ENCODE data around the gene CDK5RAP1. TPM values are rescaled to one million over a fixed set of nuclear protein-coding genes. Genes with fewer than 3 reads are reported as not detected.

The CDK5RAP1 gene
- total and polyA plus RNA-seq, 3 experiments from 2014 or later, result 33.5 to 46.4 (median 41.6) TPM

DNA sequence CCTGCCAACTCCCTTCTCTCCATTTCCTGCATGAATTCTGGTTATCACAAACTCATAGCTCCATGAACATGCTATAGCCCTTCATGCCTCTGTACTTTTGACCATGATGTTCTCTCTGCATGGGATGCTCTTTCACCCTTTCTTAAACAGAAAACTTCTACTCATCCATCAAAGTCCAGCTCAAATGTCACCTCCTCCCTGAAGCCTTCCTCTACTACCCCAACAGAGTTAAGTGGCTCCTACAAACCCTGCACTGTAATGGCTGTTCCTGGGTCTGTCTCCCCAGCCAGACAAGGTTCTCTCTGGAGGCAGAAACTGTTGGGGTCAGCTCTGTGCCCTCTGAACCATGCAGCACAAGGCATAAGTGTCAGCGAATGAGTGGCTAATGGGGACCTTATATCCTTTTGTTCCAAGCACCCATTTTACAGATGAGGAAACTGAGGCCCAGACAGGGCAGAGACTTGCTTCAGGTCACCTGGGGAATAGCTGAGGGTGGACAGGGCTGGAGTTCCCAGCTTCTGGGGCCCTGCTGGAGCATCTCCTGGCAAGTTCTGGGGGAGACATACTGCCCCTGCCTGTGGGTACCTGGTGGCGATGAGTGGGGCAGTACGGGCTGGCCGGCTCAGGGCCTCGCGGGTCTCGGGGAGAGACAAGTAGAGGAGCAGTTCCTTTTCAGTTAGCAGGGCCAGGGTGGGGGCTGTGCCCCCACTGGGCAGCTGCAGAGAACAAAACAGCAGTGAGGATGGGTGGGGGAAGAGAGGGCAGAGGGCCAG, 10.6 kb upstream of the CDK5RAP1 start:
- Histone ChIP-seq H3K36me3 (ENCODE audit: insufficient read depth, low read length) (peaks cover 4% of the 10 kb centered on the region), H3K4me1 (ENCODE audit: insufficient read depth, low read length) (no peaks in the 10 kb centered on the region), H3K9me3 (ENCODE audit: low read length) (no peaks in the 10 kb centered on the region), H3K4me3 (ENCODE audit: low read length) (no peak overlapping the region), H3K27ac (ENCODE audit: low read depth, low read length) (no peak overlapping the region), H3K27me3 (ENCODE audit: insufficient read depth, low read length, poor library complexity, severe bottlenecking) (no peaks in the 10 kb centered on the region)
- DNase-seq, result no peak
- peaks cover 0 to 51% (median 9%) of the 10 kb centered on the region in 3 donors for H3K36me3 Mint-ChIP-seq
- H3K4me1 Mint-ChIP-seq, result peaks cover 0 to 12% (median 0%) of the 10 kb centered on the region in 3 donors
- ChIA-PET POLR2A (no interaction called here), CTCF (no interaction called here)
- H3K9me3 Mint-ChIP-seq, result no peaks in the 10 kb centered on the region
- peak overlapping the region in 3 of 8 donors; percentile 17 to 89 (median 51) for H3K27ac Mint-ChIP-seq
- H3K4me3 Mint-ChIP-seq, result no peak overlapping the region
- H3K27me3 Mint-ChIP-seq, result no peaks in the 10 kb centered on the region

DNA sequence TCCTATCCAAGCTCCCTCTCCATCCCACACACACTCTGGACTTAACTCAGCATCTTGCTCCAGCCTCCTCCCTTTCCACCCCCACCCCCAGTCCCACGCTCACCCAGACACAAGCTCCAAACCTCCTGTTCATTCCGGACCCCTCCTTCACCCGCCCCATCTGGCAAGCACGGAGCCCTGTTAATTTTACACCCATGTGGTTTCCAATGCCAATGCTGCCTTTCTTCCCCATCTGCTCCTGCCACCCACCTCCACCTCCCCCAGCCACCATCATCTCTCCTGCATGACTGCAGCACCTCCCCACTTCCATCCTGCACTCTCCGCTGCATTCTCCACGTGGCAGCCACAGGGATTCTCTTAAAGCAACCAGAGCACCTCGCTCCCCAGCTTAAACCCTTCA, 9.9 kb upstream of the CDK5RAP1 start:
- H3K36me3 Mint-ChIP-seq, result peaks cover 0 to 52% (median 9%) of the 10 kb centered on the region in 3 donors
- no peaks in the 10 kb centered on the region for H3K4me1 ChIP-seq (ENCODE audit: insufficient read depth, low read length)
- H3K36me3 ChIP-seq (ENCODE audit: insufficient read depth, low read length), result peaks cover 4% of the 10 kb centered on the region
- no peaks in the 10 kb centered on the region for H3K27me3 Mint-ChIP-seq
- no peaks in the 10 kb centered on the region for H3K9me3 Mint-ChIP-seq
- no peak overlapping the region for H3K27ac ChIP-seq (ENCODE audit: low read depth, low read length)
- no peak overlapping the region for H3K4me3 ChIP-seq (ENCODE audit: low read length)
- H3K27ac Mint-ChIP-seq, result peak overlapping the region in 4 of 8 donors; percentile 17 to 51 (median 20)
- H3K4me1 Mint-ChIP-seq, result peaks cover 0 to 12% (median 0%) of the 10 kb centered on the region in 3 donors
- H3K27me3 ChIP-seq (ENCODE audit: insufficient read depth, low read length, poor library complexity, severe bottlenecking), result no peaks in the 10 kb centered on the region
- POLR2A ChIA-PET, result no interaction called here
- DNase-seq, result no peak
- CTCF ChIA-PET, result no interaction called here
- no peak overlapping the region for H3K4me3 Mint-ChIP-seq
- H3K9me3 ChIP-seq (ENCODE audit: low read length), result no peaks in the 10 kb centered on the region

DNA sequence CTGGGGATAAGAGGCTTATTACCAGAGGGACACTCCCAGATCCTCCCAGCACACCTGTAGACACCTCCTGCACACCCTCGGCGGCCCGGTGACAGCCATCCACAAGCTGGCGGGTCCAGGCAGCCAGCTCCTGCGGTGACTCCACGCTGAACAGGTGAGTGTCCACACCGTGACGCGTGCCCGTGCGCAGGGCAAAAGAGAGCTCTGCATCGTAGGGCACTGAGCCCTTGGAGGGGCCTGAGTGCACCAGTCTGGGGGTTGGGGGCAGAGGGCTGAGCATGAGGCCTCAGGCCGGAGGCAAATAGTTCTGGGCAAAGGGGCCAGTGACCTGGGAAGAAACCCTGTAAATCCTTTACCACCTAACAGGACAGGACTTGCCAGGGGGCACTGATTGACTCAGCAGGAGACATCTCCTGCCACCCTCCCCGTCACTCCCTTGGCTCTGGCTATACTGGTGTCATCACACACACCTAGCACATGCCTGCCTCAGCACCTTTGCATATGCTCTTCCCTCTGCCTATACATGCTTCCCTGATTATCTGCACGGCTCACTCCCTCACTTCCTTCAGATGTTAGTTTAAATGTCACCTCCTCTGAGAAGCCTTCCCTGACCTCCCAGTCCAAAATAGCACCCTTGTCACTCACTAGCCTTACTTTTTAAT, 8.9 kb upstream of the CDK5RAP1 start:
- no peaks in the 10 kb centered on the region for H3K27me3 ChIP-seq (ENCODE audit: insufficient read depth, low read length, poor library complexity, severe bottlenecking)
- Mint-ChIP-seq H3K27me3 (no peaks in the 10 kb centered on the region), H3K9me3 (no peaks in the 10 kb centered on the region), H3K36me3 (peaks cover 0 to 56% (median 9%) of the 10 kb centered on the region in 3 donors), H3K4me3 (peak overlapping the region in 1 of 7 donors; percentile 30), H3K27ac (peak overlapping the region in 4 of 8 donors; percentile 21 to 62 (median 24)), H3K4me1 (peaks cover 0 to 12% (median 0%) of the 10 kb centered on the region in 3 donors)
- ChIA-PET POLR2A (no interaction called here), CTCF (no interaction called here)
- DNase-seq, result no peak
- no peak overlapping the region for H3K4me3 ChIP-seq (ENCODE audit: low read length)
- H3K4me1 ChIP-seq (ENCODE audit: insufficient read depth, low read length), result no peaks in the 10 kb centered on the region
- H3K36me3 ChIP-seq (ENCODE audit: insufficient read depth, low read length), result peaks cover 4% of the 10 kb centered on the region
- no peak overlapping the region for H3K27ac ChIP-seq (ENCODE audit: low read depth, low read length)
- H3K9me3 ChIP-seq (ENCODE audit: low read length), result no peaks in the 10 kb centered on the region

DNA sequence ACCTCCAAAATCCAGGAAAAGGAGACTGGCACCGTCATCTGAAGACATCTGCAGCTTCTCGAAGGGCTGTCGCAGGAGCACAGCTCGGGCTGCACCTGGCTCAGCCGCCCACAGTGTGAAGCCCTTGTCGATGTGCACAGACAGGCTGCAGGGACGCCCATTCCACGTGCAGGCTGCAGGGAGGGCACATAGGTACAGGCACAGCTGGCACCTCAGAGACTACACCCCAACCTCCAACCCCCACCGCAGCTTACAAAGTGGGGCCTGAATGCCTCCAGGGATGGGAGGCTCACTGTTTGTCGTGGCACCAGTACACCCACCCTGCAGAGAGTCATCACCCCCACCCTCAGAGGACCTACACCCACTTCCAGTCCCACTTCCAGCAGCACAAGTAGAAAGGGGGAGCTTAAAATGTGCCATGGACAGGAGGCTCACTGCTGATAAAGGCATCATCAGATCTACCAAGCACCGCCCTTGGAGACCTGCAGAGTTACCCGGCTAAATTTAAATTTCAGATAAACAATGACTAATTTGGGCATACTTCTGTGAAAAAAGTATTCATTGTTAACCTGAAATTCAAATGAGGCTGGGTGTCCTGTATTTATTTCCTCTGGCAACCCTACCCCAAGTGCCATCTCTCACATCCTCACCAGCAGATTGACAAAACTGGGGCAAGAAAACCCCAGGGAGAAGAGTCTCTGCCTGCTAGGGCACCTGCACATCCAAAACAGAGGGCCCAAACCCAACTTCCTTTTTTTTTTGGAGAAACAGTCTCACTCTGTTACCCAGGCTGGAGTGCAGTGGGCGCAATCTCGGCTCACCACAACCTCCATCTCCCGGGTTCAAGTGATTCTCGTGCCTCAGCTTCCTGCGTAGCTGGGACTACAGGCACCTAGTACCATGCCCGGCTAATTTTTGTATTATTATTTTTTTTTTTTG, 7.7 kb upstream of the CDK5RAP1 start:
- H3K36me3 ChIP-seq (ENCODE audit: insufficient read depth, low read length), result peaks cover 4% of the 10 kb centered on the region
- peaks cover 0 to 56% (median 12%) of the 10 kb centered on the region in 3 donors for H3K36me3 Mint-ChIP-seq
- POLR2A ChIA-PET, result no interaction called here
- no peaks in the 10 kb centered on the region for H3K9me3 ChIP-seq (ENCODE audit: low read length)
- H3K27ac ChIP-seq (ENCODE audit: low read depth, low read length), result no peak overlapping the region
- H3K27me3 Mint-ChIP-seq, result no peaks in the 10 kb centered on the region
- H3K4me1 Mint-ChIP-seq, result peaks cover 4 to 14% (median 4%) of the 10 kb centered on the region in 3 donors
- no peaks in the 10 kb centered on the region for H3K4me1 ChIP-seq (ENCODE audit: insufficient read depth, low read length)
- DNase-seq, result peak in 1 of 5 donors; percentile 18
- H3K4me3 ChIP-seq (ENCODE audit: low read length), result no peak overlapping the region
- peak overlapping the region in 1 of 7 donors; percentile 15 for H3K4me3 Mint-ChIP-seq
- H3K27me3 ChIP-seq (ENCODE audit: insufficient read depth, low read length, poor library complexity, severe bottlenecking), result no peaks in the 10 kb centered on the region
- H3K9me3 Mint-ChIP-seq, result no peaks in the 10 kb centered on the region
- H3K27ac Mint-ChIP-seq, result peak overlapping the region in 7 of 8 donors; percentile 23 to 88 (median 74)
- CTCF ChIA-PET, result interaction anchor here (1.9 kb wide), 1 partner anchor 259 kb away, joined by 4 read pairs; no protein-coding TSS in a partner anchor

DNA sequence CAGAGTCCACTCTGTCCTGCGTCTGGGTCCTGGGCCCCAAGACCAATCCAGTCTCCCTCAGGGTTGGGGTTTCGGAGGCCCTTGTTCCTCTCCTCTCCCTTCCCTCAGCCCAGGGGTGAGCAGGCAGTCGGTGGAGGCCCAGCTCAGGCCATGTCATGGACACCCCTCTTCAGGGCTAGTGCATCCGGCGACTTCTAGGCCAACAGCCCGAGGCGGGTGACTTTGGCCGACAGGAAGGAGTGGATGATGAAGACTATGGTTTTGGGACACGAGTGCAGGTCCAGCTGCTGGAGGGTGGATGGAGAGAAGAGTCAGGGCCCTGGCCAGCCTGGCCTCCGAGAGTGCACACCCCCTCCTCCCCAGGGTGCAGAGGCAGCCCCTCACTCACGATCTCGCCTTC, 7.0 kb upstream of the CDK5RAP1 start:
- Mint-ChIP-seq H3K4me1 (peaks cover 8 to 17% (median 10%) of the 10 kb centered on the region in 3 donors), H3K9me3 (no peaks in the 10 kb centered on the region), H3K36me3 (peaks cover 0 to 55% (median 12%) of the 10 kb centered on the region in 3 donors), H3K4me3 (peak overlapping the region in 1 of 7 donors; percentile 15), H3K27ac (peak overlapping the region in 4 of 8 donors; percentile 47 to 88 (median 80)), H3K27me3 (no peaks in the 10 kb centered on the region)
- Histone ChIP-seq H3K4me1 (ENCODE audit: insufficient read depth, low read length) (no peaks in the 10 kb centered on the region), H3K9me3 (ENCODE audit: low read length) (no peaks in the 10 kb centered on the region), H3K27me3 (ENCODE audit: insufficient read depth, low read length, poor library complexity, severe bottlenecking) (no peaks in the 10 kb centered on the region), H3K36me3 (ENCODE audit: insufficient read depth, low read length) (peaks cover 4% of the 10 kb centered on the region), H3K27ac (ENCODE audit: low read depth, low read length) (no peak overlapping the region), H3K4me3 (ENCODE audit: low read length) (no peak overlapping the region)
- POLR2A ChIA-PET, result no interaction called here
- no peak for DNase-seq
- CTCF ChIA-PET, result interaction anchor here (1.9 kb wide), 1 partner anchor 260 kb away, joined by 4 read pairs; no protein-coding TSS in a partner anchor

DNA sequence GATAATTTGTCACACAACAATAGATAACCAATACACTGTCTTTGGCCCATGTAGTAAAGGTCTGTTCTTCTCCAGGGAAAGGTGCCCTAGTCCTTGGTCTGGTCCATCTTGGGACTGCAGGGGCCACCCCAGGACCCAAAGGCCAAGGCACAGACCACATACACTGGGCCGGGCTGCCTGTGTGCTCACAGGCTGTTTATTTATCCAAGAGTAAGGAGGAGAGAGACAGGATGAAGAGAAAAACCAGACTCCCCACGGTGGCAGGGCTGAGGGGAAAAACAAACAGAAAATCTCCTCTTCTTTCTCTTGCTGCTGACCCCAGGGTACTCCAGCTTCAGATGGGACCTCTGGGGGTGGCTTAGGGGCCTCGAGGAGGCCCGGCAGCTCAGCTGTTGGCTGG, 6.5 kb upstream of the CDK5RAP1 start:
- H3K4me3 ChIP-seq (ENCODE audit: low read length), result no peak overlapping the region
- H3K4me3 Mint-ChIP-seq, result no peak overlapping the region
- ChIA-PET POLR2A (no interaction called here), CTCF (interaction anchor here (1.9 kb wide), 1 partner anchor 260 kb away, joined by 4 read pairs; no protein-coding TSS in a partner anchor)
- no peaks in the 10 kb centered on the region for H3K27me3 Mint-ChIP-seq
- no peaks in the 10 kb centered on the region for H3K9me3 ChIP-seq (ENCODE audit: low read length)
- no peak overlapping the region for H3K27ac ChIP-seq (ENCODE audit: low read depth, low read length)
- H3K9me3 Mint-ChIP-seq, result no peaks in the 10 kb centered on the region
- peak overlapping the region in 5 of 8 donors; percentile 20 to 64 (median 47) for H3K27ac Mint-ChIP-seq
- no peaks in the 10 kb centered on the region for H3K4me1 ChIP-seq (ENCODE audit: insufficient read depth, low read length)
- peaks cover 0 to 53% (median 12%) of the 10 kb centered on the region in 3 donors for H3K36me3 Mint-ChIP-seq
- H3K4me1 Mint-ChIP-seq, result peaks cover 8 to 17% (median 10%) of the 10 kb centered on the region in 3 donors
- H3K36me3 ChIP-seq (ENCODE audit: insufficient read depth, low read length), result peaks cover 4% of the 10 kb centered on the region
- DNase-seq, result no peak
- no peaks in the 10 kb centered on the region for H3K27me3 ChIP-seq (ENCODE audit: insufficient read depth, low read length, poor library complexity, severe bottlenecking)

DNA sequence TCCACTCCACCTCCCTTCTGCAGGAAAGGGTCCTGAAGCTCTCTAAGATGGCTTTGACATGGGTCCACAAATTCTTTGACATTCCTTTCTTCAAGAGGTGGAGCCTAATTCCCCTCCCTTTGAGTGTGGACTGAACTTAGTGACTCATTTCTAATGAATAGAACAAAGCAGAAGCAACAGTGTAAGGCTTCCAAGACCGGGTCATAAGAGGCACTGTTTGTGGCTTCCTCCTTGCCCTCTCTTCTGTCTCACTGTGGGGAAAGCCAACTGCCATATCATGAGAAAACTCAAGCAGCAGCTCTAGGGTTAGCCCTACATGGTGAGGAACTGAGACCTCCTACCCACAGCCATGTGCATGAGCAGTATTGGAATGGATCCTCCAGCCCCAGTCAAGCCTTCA, 5.9 kb upstream of the CDK5RAP1 start:
- Histone ChIP-seq H3K4me3 (ENCODE audit: low read length) (no peak overlapping the region), H3K27me3 (ENCODE audit: insufficient read depth, low read length, poor library complexity, severe bottlenecking) (no peaks in the 10 kb centered on the region), H3K36me3 (ENCODE audit: insufficient read depth, low read length) (peaks cover 4% of the 10 kb centered on the region), H3K27ac (ENCODE audit: low read depth, low read length) (no peak overlapping the region), H3K4me1 (ENCODE audit: insufficient read depth, low read length) (peaks cover 3% of the 10 kb centered on the region), H3K9me3 (ENCODE audit: low read length) (no peaks in the 10 kb centered on the region)
- peaks cover 14 to 22% (median 14%) of the 10 kb centered on the region in 3 donors for H3K4me1 Mint-ChIP-seq
- H3K27me3 Mint-ChIP-seq, result no peaks in the 10 kb centered on the region
- peak overlapping the region in 4 of 8 donors; percentile 20 to 53 (median 31) for H3K27ac Mint-ChIP-seq
- H3K9me3 Mint-ChIP-seq, result no peaks in the 10 kb centered on the region
- CTCF ChIA-PET, result interaction anchor here (1.2 kb wide), 1 partner anchor 261 kb away, joined by 4 read pairs; no protein-coding TSS in a partner anchor
- DNase-seq, result no peak
- H3K36me3 Mint-ChIP-seq, result peaks cover 0 to 49% (median 12%) of the 10 kb centered on the region in 3 donors
- POLR2A ChIA-PET, result no interaction called here
- no peak overlapping the region for H3K4me3 Mint-ChIP-seq
